ENCODE data around the gene SPATS2. TPM values are rescaled to one million over a fixed set of nuclear protein-coding genes. Genes with fewer than 3 reads are reported as not detected.

The SPATS2 gene
- total and polyA plus RNA-seq, 2 of the 4 experiments (the other 2 are of a cell fraction), result 50.6 to 63.3 TPM

DNA sequence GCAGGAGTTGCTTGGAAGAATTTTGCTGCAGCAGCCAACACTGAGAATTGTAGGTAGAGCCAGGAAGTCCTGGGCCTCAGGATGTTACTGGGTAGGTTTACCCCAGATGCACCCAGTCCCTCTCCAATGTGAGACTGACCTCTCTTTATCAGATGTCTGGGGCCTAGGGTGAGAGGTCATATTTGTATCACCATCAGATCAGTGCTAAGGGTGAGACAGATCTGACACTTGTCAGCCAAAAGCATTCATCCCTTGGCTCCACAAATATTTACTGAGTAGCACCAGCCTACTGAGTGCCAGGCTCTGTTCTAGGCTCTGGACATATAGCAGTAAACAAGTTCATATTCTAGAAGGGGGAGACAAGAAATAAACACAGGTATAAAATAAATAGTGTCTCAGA lies 39.9 kb upstream of the SPATS2 start:
- POLR2A ChIA-PET (ENCODE audit: unreplicated experiment), result no interaction called here
- no peak overlapping the region for H2BK5ac ChIP-seq (ENCODE audit: low read depth, low read length, poor library complexity, severe bottlenecking)
- peaks cover 6% of the 10 kb centered on the region for H3K36me3 ChIP-seq (ENCODE audit: control insufficient read depth, insufficient read depth, low read length)

More for the DNA sequence above, 39.9 kb upstream of the SPATS2 start:
- dilution Hi-C loops (cut with HindIII; ENCODE audit: low sequenced_read_pairs, unreplicated experiment), result no loop called here
- H3K18ac ChIP-seq (ENCODE audit: low read depth, low read length), result no peak overlapping the region
- no peak overlapping the region for H2BK15ac ChIP-seq (ENCODE audit: low read depth, low read length)
- H3K79me1 ChIP-seq (ENCODE audit: low read depth in 1 of 2, low read length in 2 of 2), result peaks cover 9 to 38% of the 10 kb centered on the region in 2 experiments; a peak in 3 of 4 replicates
- H2AK9ac ChIP-seq (replicated peaks; ENCODE audit: low read depth, low read length, poor library complexity), result no peak overlapping the region
- no peak overlapping the region for H2BK120ac ChIP-seq (ENCODE audit: low read depth, low read length)
- H3K27me3 ChIP-seq (ENCODE audit: control insufficient read depth, insufficient read depth, low read length), result no peaks in the 10 kb centered on the region
- no peak overlapping the region for H3K4me3 ChIP-seq (ENCODE audit: insufficient read depth, low read depth, low read length)
- no peak overlapping the region for H3K4me2 ChIP-seq (ENCODE audit: low read depth, low read length)
- no peaks in the 10 kb centered on the region for H3K9me3 ChIP-seq (ENCODE audit: control insufficient read depth, insufficient read depth, low read length)
- no peak overlapping the region for H2AK5ac ChIP-seq (ENCODE audit: low read depth, low read length)
- H3K14ac ChIP-seq (replicated peaks; ENCODE audit: low read depth, low read length), result no peak overlapping the region
- no peak overlapping the region for H3K56ac ChIP-seq (ENCODE audit: extremely low read depth, insufficient read depth, low read length)
- no peaks in the 10 kb centered on the region; the same call in 1 of the 2 replicates for H3K9me1 ChIP-seq (ENCODE audit: insufficient read depth, low read length)
- DNase-seq (no peak), ATAC-seq (ENCODE audit: low read depth) (no peak)
- intact Hi-C loops (cut with micrococcal nuclease), result no loop called here
- H2AFZ ChIP-seq (replicated peaks; ENCODE audit: low read length, poor library complexity), result no peak overlapping the region
- CTCF ChIA-PET, result interaction anchor here (1.3 kb wide), 1 partner anchor 20 kb away, joined by 3 read pairs; no protein-coding TSS in a partner anchor
- BruUV-seq (replicated peaks), result no TSS peak
- H3K4ac ChIP-seq (ENCODE audit: low read depth, low read length), result no peak overlapping the region
- in situ Hi-C loops (cut with MboI; ENCODE audit: low sequenced_read_pairs), result no loop called here
- H2BK20ac ChIP-seq (ENCODE audit: low read depth, low read length), result no peak overlapping the region
- no peak overlapping the region for H4K5ac ChIP-seq (ENCODE audit: low read depth, low read length)
- no peak overlapping the region for H4K91ac ChIP-seq (ENCODE audit: insufficient read depth, low read depth, low read length)
- no peak overlapping the region for H3K23ac ChIP-seq (ENCODE audit: low read depth, low read length)
- no peak overlapping the region for H3K9ac ChIP-seq (ENCODE audit: low read depth, low read length)
- peaks cover 6% of the 10 kb centered on the region; the same call in 1 of the 2 replicates for H3K4me1 ChIP-seq (ENCODE audit: control insufficient read depth, insufficient read depth, low read length)
- no peaks in the 10 kb centered on the region for H4K20me1 ChIP-seq (ENCODE audit: insufficient read depth, low read length)
- no peak overlapping the region for H4K8ac ChIP-seq (ENCODE audit: low read depth in 2 of 2, low read length in 2 of 2)
- TF ChIP-seq POLR2A (IDR thresholded peaks at IDR 0.05; ENCODE audit: low read depth, low read length) (no peak), BHLHE40 (IDR thresholded peaks at IDR 0.05; ENCODE audit: low read depth, low read length) (no peak), RAD21 (IDR thresholded peaks at IDR 0.05; ENCODE audit: low read length) (no peak), MAZ (IDR thresholded peaks at IDR 0.05; ENCODE audit: borderline replicate concordance, low read depth, low read length) (no peak), CEBPB (IDR thresholded peaks at IDR 0.05; ENCODE audit: low read depth, low read length) (no peak), RCOR1 (IDR thresholded peaks at IDR 0.05; ENCODE audit: insufficient replicate concordance, low read length) (no peak), MXI1 (IDR thresholded peaks at IDR 0.05; ENCODE audit: borderline replicate concordance, low read depth, low read length) (no peak), RFX5 (IDR thresholded peaks at IDR 0.05; ENCODE audit: low read depth, low read length) (no peak), CHD1 (IDR thresholded peaks at IDR 0.05; ENCODE audit: low read depth, low read length) (no peak), NFE2L2 (IDR thresholded peaks at IDR 0.05; ENCODE audit: low read depth, low read length) (no peak), FOS (IDR thresholded peaks at IDR 0.05; ENCODE audit: low read depth, low read length) (no peak), SMC3 (IDR thresholded peaks at IDR 0.05; ENCODE audit: low read depth, low read length) (no peak)
- TF ChIP-seq, protein P1, sequence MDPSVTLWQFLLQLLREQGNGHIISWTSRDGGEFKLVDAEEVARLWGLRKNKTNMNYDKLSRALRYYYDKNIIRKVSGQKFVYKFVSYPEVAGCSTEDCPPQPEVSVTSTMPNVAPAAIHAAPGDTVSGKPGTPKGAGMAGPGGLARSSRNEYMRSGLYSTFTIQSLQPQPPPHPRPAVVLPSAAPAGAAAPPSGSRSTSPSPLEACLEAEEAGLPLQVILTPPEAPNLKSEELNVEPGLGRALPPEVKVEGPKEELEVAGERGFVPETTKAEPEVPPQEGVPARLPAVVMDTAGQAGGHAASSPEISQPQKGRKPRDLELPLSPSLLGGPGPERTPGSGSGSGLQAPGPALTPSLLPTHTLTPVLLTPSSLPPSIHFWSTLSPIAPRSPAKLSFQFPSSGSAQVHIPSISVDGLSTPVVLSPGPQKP (IDR thresholded peaks at IDR 0.05; ENCODE audit: borderline replicate concordance, low read depth, low read length), result no peak
- TF ChIP-seq, protein P2, sequence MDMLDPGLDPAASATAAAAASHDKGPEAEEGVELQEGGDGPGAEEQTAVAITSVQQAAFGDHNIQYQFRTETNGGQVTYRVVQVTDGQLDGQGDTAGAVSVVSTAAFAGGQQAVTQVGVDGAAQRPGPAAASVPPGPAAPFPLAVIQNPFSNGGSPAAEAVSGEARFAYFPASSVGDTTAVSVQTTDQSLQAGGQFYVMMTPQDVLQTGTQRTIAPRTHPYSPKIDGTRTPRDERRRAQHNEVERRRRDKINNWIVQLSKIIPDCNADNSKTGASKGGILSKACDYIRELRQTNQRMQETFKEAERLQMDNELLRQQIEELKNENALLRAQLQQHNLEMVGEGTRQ (IDR thresholded peaks at IDR 0.05; ENCODE audit: low read depth, low read length), result no peak
- no peak overlapping the region for H3K27ac ChIP-seq (ENCODE audit: insufficient read depth, low read length)

All from IMR-90 (cell line).